ENCODE results near the gene ZNRF3.
"Not testable (repeated sequence)": the region's sequence is repeated elsewhere in the genome, so short reads cannot be mapped to it uniquely, and the experiment has no call there.

The ZNRF3 gene

DNA sequence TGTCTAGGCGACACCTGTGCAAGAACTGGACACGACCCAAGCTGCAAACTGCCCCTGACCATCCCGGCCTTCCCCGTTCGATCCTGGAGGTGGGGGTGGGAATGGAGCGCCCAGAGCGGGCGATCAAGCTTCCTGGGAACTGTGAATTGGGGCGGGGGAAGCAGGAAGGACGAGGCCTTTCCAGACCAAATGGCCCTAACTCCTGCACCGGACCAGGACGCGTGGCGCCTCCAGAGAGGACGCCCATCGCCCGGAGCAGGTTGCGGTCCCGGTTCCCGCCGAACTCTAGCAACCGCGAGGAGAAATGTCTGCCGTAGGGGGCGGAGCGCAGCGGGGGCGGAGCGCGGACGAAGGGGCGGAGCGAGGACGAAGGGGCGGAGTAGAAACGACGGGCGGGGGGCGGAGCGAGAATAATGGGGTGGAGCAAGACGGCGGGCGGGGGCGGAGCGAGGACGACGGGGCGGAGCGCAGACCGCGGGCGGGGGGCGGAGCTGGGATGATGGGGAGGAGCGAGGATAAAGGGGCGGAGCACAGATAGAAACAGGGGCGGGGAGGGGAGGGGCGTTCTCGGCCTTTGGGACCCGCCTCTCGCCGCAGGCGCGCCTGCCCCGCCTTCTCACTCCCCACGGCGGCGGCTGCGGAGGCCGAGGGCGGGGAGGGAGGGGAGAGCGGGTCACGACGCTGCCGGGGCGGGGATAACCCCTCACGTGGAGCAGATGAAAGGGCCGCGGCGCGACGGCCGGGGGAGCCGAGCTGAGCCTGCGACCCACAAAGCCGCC lies at the start of gene ZNRF3:
Gene ZNRF3, plus strand, starts transcription at position 695 of the 779 bp plus-strand sequence. CDS start 195 bp downstream, outside the sequence.
- peak; percentile 76 to 84 for DNase-seq

GRCh38 chr22:28835630-28836189 lies 47.7 kb upstream of the ZNRF3 start:
- DNase-seq = no peak

- DNase-seq = no peak
These were observed 45.7 kb upstream of the ZNRF3 start for GRCh38 chr22:28837640-28838039.

DNA sequence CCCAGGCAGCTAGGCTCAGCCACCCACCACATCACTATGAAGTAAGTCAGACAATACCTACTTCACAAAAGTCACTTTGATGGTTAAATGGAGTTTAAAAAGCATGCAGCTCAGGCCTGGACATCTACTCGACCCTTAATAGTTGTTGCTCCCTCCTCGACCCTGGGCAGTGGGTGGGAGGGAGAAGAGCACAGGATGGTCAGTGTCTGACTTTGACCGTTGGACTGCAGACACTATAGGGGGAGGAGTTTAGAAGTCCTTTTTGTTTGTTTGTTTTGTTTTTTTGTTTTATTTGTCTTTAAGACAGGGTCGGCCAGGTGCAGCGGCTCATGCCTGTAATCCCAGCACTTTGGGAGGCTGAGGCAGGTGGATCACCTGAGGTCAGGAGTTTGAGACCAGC lies 44.4 kb upstream of the ZNRF3 start:
- no peak for DNase-seq

DNA sequence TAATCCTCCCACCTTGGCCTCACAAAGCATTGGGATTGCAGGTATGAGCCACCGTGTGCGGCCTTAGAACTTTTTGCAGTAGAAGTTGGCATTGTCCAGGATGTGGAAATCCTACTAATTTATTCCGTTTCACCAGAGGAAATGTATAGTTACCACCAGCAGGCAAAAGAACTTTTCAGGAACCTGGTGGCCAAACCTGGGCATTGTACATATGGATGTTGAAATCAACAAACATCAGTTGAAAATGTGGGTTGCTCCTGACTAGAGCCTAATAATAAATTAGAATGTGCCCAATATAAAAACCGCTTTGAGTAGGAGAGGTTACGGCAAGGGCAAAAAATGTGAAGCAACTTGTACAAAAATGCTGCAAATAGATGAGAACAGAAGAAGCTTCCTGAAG lies 42.3 kb upstream of the ZNRF3 start:
- no peak for DNase-seq

- no peak for DNase-seq
These were observed 39.7 kb upstream of the ZNRF3 start for GRCh38 chr22:28843633-28844032.

DNA sequence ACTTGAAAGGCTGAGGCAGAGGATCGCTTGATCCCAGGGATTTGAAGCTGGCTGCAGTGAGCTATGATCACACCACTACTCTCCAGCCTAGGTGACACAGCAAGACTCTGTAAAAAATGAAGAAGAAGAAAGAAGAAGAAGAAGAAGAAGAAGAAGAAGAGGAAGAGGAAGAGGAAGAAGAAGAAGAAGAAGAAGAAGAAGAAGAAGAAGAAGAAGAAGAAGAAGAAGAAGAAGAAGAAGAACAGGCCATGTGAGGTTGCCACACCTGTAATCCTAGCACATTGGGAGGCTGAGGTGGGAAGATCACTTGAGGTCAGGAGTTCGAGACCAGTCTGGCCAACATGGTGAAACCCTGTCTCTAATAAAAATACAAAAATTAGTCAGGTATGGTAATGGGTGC lies 39.1 kb upstream of the ZNRF3 start:
- not testable (repeated sequence) for DNase-seq

DNA sequence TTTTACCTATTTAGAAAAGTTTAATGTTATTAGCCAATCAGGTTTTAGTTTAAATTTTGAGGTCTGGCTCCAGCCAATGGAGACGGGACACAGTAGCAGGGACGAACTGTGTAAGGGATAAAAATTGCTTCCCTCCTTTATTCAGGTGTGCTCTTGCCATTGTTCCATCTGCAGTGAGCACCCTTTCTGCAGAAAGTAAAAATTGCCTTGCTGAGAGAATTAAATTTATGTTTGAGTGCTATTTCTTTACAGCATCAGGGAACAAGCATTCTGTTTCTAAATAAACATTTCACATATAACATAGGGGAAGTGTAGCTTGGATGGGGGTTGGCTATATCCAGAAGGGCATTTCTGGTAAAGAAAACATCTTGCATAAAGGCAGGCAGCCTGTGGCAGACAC lies 36.4 kb upstream of the ZNRF3 start:
- DNase-seq = no peak

DNA sequence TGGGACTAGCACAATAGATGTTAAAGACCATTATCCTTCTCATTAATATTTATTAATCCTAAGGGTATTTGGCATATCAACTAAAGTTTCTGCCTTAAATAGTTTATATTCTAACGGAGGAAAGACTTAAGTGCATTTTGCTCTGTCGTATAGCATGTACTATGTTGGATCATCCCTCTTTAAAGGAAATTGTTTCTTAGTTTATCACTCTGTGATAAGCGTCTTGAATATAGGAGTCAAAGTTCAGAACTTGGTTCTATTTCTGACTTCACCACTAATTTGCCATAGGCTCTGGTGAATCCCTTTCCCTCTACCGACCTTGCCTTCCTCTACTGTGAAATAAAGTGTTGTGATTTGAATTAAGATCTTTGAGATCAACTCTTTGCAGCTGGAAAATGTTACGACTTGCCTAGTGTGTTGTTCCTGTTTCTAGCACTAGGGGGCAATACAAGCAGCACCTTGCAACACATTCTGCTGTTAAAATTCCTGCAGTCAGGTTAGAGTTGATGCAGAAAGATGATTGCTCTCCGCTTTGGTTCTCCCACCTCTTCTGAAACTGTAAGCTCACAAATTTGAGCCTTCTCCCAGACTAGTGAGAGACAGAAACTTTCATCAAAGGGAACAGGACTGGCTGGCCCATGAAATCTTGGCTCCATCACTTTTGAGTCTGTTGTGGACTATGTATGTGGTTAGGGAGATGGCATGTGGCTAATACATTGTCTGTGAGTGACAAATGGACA lies 27.8 kb upstream of the ZNRF3 start:
- peak in 1 of 2 experiments; percentile 54 for DNase-seq

DNA sequence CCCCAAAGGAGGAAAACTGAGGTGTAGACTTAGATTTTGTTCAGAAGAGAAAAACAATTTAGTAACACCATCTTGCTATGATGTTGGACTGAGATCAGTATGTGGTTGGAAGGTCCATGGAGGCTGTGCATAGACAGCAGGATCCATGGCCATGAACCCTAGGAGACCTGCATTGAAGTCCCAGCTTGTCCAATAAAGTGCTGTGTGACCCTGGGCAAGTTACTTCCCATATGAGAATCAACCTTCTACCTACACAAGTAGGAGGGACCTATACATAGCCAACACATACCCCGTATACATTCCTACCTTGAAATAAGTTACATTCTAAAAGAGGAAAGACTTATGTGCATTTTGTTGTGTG lies 27.3 kb upstream of the ZNRF3 start:
- DNase-seq = no peak

- no peak for DNase-seq
These were observed 26.1 kb upstream of the ZNRF3 start for GRCh38 chr22:28857288-28857687.

GRCh38 chr22:28864878-28865596 lies 18.3 kb upstream of the ZNRF3 start:
- DNase-seq = no peak

GRCh38 chr22:28867191-28867590 lies 16.2 kb upstream of the ZNRF3 start:
- DNase-seq = no peak

- DNase-seq = not testable (repeated sequence)
These were observed 15.0 kb upstream of the ZNRF3 start for GRCh38 chr22:28868389-28868788.

- no peak for DNase-seq
These were observed 13.6 kb upstream of the ZNRF3 start for GRCh38 chr22:28869736-28870135.

DNA sequence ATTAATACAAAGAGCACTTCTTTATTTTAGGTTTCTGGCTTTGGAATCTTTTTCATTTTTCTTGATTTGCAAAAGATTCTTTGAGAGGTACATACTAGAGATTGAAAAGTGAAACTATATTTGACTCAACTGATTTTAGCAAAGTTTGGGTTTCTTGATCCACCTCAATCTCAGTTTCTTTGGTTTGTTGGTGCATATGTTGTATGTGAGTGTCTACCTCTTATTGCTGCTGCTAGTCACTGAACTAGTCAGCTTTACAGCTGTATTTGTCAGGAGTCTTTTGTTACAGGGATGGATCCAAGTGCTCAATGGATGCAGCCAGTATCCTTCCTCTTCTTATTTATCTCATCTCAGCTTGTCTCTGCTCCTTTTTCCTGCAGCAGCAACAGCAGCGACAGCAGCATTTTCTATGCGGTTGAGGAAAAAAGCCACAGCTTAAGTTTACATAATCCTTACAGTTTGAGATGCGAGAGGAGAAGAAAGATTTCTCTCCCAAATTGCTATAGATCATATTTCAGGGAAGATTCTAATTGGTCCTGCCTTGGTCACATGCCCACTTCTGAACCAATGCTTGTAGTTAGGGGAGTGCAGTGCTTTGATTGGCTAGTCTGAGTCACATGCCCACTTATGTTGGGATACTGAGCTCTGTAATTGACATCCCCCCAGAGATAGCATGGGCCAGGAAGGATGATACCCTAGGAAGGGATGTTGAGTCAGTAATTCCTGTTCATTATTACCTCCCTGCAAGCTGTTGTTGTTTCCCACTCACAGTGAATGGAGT lies 10.0 kb upstream of the ZNRF3 start:
- DNase-seq = no peak

DNA sequence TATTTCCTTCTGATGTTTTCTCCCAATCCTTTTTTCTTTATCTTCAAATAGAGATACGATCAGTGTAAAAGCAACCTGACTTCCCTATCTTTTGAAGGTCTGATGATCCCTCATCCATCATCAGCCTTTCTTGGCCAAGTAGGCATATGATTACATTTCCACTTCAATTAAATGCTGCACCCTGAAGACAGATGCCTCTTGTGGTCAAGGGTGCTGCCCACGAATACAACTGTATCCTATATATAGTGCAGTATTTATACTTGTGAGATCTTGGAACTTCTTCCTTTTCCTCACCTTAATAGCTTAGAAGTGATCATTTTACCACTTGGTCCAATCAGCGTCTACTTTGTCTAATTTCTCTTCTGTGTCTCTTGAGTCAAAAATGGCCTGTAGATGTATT lies 9.3 kb upstream of the ZNRF3 start:
- DNase-seq = no peak

- no peak for DNase-seq
These were observed 8.5 kb upstream of the ZNRF3 start for GRCh38 chr22:28874811-28875320.

DNA sequence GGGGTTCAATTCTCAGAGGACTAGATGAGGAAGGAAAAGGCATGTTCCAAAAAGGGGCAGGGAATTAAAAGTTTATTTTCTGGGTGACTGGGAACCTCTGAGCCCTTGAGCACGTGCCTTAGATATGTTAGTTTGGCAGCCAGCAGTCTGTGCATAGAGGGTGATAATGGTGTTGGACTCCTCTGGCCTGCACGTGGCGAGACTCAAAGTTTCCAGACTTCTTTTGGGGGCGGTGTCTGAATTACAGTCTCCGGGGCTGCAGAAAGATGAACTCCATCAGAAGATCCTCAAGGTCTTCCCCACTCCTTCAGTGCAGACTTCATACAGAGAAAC lies 861 bp upstream of the ZNRF3 start:
- no peak for DNase-seq

- no peak for DNase-seq
These were observed 215 bp downstream of the ZNRF3 start for GRCh38 chr22:28883657-28883916.

GRCh38 chr22:28883917-28884746 lies 760 bp downstream of the ZNRF3 start:
- DNase-seq = no peak
